HG03066 (cell line): Measurements from ENCODE around the gene RASSF8.

Experiments used
- ATAC-seq: cut with Tn5 transposase; IDR thresholded peaks from one replicate; pipeline ENCODE4 v1.9.1; 2021; ENCODE audit warnings: low read depth; ENCODE audit not compliant: unreplicated experiment

RASSF8 gene

GRCh38 chr12:25960143-25960542 is 1.7 kb downstream of the RASSF8 start:
- no peak for ATAC-seq

- no peak for ATAC-seq
These were observed 2.5 kb downstream of the RASSF8 start for GRCh38 chr12:25960961-25961360.

GRCh38 chr12:25962932-25963525 is 4.5 kb downstream of the RASSF8 start:
- ATAC-seq = no peak

GRCh38 chr12:25965682-25966081 is 7.2 kb downstream of the RASSF8 start:
- no peak for ATAC-seq

- no peak for ATAC-seq
These were observed 11.6 kb downstream of the RASSF8 start for GRCh38 chr12:25970082-25970481.

DNA sequence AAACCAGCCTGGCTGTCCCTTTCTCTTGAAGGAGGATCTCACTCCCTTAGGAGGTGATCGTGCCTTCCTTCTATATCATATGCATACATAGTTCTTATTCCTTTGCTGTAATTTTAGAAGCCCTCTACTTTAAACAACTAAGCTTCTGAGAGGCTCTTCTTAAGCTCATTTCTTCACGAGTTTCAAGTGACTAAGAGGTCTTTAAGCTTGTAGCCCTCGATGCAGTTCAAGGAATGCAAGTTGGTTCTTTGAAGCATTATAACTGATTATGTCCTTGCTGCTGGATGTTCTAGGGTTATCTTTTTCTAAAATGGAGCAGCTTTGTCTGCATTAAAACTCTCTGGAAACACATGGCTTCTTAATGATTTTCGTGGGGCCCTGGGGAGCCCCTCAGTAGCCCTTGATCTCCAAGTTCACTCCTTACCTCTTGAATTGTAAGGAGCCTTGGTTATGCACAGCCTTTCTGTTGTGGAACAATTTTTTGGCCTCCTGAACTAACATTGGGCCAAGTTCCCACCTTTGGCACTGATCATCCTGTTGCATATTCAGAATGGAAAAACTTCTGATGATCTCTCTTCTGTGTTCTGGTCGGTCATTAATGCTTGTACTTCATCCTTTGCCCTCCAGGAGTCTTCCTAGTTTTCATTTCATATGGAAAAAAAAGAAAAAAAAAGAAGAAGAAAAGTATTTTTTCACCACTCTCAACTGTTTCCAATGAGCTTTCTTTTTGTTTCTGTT is 12.6 kb downstream of the RASSF8 start:
- ATAC-seq = no peak

DNA sequence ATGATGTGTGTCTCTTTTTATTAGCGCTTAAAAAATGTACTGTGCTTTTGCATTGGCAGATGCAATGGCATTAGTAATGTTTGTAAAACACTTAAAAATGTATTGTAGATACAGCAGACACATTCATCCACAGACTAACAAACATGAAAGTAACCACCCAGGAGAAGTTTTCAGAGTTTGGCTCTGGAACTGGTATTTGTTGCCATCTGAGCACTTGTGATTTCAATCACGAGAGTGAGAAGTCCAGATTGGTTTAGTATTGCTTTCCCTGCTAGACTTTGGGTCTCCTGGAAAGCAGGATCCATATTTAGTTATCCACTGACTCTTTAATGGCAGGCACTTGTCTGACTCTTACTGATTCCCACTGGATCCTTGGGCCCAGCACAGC is 13.2 kb downstream of the RASSF8 start:
- ATAC-seq = no peak

DNA sequence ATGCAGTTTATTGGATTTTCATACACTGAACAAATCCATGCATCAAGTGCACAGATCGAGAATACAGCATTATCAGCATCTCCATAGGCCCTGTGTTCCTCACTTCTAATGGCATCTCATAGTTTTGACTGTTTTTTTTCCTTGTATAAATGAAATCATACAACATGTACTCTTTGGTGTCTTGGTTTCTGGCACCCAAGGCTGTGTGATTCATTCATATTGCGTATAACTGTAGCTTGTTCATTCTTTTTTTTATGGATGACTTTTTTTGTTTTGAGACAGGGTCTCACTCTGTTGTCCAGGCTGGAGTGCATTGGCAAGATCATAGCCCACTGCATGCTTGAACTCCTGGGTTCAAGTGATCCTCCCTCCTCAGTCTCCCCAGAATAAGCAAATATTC is 14.3 kb downstream of the RASSF8 start:
- no peak for ATAC-seq

DNA sequence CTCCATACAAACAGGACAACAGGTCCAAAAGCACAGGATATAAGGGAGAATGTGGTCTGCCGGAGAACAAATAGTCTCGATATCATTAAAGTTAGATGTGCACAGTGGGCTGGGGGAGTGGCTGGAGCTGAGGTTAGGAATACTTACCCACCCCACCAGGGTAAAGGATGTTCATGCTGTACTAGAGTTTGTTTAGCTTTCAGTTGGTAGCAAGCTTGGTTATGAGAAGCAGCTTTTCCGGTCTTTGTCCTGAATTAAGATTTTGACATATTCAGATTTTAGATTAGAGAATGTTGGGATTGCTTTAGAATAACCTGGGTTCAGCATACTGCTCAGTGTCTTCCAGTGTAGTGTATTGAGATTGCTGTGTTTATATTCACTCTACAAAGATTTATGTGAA is 16.7 kb downstream of the RASSF8 start:
- ATAC-seq = no peak

GRCh38 chr12:25975682-25976081 is 17.2 kb downstream of the RASSF8 start:
- no peak for ATAC-seq

DNA sequence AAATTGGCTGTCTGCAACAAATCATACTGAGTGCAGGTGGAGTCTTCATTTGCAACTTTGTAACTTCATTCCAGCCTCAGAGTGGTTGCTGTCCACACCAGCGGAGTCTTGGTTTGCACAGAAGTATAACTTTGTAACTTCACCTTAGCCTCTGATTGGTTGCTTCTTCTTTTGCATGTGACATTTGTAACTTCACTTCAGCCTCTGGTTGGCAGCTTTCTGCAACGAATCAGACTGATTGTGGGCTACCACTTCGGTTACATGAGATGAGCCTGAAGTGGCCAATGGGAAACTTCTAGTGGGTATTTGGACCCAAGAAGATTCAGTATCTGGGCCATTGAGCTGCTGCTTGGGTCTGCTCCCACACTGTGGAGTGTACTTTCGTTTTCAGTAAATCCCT is 17.8 kb downstream of the RASSF8 start:
- no peak for ATAC-seq

- no peak for ATAC-seq
These were observed 18.6 kb downstream of the RASSF8 start for GRCh38 chr12:25977047-25977446.

- no peak for ATAC-seq
These were observed 20.6 kb downstream of the RASSF8 start for GRCh38 chr12:25979059-25979458.

GRCh38 chr12:25979563-25979962 is 21.1 kb downstream of the RASSF8 start:
- no peak for ATAC-seq

DNA sequence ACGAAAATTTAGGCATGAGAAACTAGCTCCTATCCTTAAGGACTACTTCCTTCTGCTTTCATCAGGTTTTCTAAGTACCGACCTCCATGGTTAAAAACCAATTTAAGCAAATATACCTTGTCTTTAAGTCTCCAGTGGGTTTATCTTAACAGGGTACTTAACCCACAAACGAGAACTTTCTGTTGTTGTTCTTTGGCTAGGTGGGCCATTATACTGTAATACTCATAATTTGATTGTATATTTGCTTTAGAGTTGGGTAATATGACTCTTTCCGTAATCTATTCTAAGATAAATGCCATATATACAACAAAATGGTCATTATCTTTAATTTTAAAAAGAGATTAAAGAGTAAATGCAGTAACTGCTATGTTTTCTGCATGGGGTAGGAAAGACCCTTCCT is 21.6 kb downstream of the RASSF8 start:
- ATAC-seq = no peak

DNA sequence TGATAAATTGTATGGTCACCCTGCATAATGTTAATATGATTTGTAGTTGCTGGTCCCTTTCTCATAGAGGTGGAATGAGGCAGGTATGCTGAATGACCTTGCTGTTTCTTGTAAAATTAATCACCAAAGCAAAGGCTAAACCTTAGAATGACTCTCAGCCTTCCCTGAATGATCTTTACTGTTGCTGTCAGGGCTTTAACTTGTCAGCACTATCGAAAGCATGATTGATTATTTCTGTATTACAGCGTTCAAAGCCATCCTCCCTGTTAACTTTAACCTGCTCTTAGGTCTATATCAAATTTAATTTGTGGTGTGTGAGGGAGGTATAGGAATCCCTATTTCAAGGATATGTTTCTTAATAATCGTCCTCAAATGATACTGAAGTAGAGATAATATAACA is 23.1 kb downstream of the RASSF8 start:
- ATAC-seq = no peak

GRCh38 chr12:25982416-25982815 is 23.9 kb downstream of the RASSF8 start:
- ATAC-seq = no peak

GRCh38 chr12:25983625-25984024 is 25.1 kb downstream of the RASSF8 start:
- ATAC-seq = no peak

GRCh38 chr12:25984759-25985158 is 26.3 kb downstream of the RASSF8 start:
- no peak for ATAC-seq

- ATAC-seq = no peak
These were observed 27.1 kb downstream of the RASSF8 start for GRCh38 chr12:25985316-25986175.

DNA sequence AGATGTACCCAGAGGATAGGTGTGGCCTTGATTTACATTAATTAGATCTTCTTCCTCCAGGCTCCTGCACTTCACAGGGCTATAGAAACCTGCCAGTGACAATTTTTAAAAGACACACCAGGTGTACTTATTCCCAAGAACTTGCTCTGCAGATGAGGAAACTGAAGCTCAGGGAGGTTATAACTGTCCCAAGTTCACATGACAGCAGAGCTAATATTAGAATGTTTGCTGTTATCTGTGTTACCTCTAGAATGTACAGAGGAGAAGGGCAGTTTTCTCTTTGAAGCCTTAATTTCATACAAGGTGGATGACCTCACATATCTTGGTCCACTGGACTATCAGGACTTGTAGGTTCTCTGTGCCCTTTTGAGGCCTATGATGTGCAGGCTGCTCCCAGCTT is 27.7 kb downstream of the RASSF8 start:
- ATAC-seq = no peak

DNA sequence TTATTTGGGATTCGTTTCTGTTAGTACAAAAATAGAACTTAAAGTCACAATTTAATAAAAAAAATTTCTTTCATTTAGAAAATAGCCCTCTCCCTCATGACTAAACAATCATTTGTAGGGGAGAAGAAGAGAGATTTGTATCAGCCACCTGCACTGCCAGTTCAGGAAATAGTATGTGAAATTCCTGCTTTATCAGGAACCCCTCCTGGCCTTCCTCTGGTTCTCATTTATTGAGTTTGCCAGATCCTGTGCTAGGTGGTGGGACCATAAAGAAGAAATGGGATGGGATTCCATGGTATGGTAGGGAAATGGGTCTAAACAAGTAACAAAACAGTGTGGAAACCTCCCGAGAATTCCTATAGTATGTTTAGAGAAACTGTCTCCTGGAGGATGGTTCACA is 30.0 kb downstream of the RASSF8 start:
- no peak for ATAC-seq
